SU-DHL-6 (cell line): ENCODE data around the gene JOSD1.

Experiments
- CTCF ChIP-seq: fragments of 200-600 bp; sonication (generic); IDR thresholded peaks from one replicate; pipeline ENCODE4 v1.5.1; 2017; ENCODE audit warnings: antibody characterized with exemption, mild to moderate bottlenecking, low read length, moderate library complexity; ENCODE audit not compliant: insufficient read depth, poor library complexity, severe bottlenecking
- EZH2phosphoT487 ChIP-seq: fragments of 200-600 bp; sonication (generic), shearing (Covaris generic); conservative IDR thresholded peaks from 2 replicates; pipeline ENCODE4 v1.6.1; 2018; ENCODE audit warnings: mild to moderate bottlenecking, antibody characterized with exemption, low read length, moderate library complexity, mixed read lengths

- no peak for TF ChIP-seq CTCF
- no peak for TF ChIP-seq EZH2phosphoT487
These were observed 10.1 kb upstream of the JOSD1 start for GRCh38 chr22:38710866-38711265.
